ENCODE results near the gene NCF2.

NCF2 gene

GRCh38 chr1:183516725-183517124, 73.5 kb downstream of the NCF2 start:
- in situ Hi-C loops (cut with MboI; ENCODE audit: low pct_unique_long_range_greater_than_20kb, low sequenced_read_pairs), result no loop called here
- DNase-seq, result no peak

- no peak for DNase-seq
- in situ Hi-C loops (cut with MboI; ENCODE audit: low pct_unique_long_range_greater_than_20kb, low sequenced_read_pairs), result no loop called here
Observed at GRCh38 chr1:183515002-183515689, 75.1 kb downstream of the NCF2 start.

- in situ Hi-C loops (cut with MboI; ENCODE audit: low pct_unique_long_range_greater_than_20kb, low sequenced_read_pairs), result no loop called here
- DNase-seq, result no peak
Observed at GRCh38 chr1:183514235-183514634, 76.0 kb downstream of the NCF2 start.

- in situ Hi-C loops (cut with MboI; ENCODE audit: low pct_unique_long_range_greater_than_20kb, low sequenced_read_pairs), result no loop called here
- no peak for DNase-seq
Observed at GRCh38 chr1:183512450-183512849, 77.8 kb downstream of the NCF2 start.

GRCh38 chr1:183508694-183509093, 81.6 kb downstream of the NCF2 start:
- in situ Hi-C loops (cut with MboI; ENCODE audit: low pct_unique_long_range_greater_than_20kb, low sequenced_read_pairs), result no loop called here

GRCh38 chr1:183506561-183506960, 83.7 kb downstream of the NCF2 start:
- in situ Hi-C loops (cut with MboI; ENCODE audit: low pct_unique_long_range_greater_than_20kb, low sequenced_read_pairs), result no loop called here
- DNase-seq, result no peak

More at GRCh38 chr1:183508694-183509093, 81.6 kb downstream of the NCF2 start:
- no peak for DNase-seq

Measured in KBM-7 (cell line).